NT2/D1 (cell line): ENCODE results near the gene CELF2.

ENCODE experiments used
- DNase-seq: peaks from one replicate; pipeline ENCODE4 v3.0.0-alpha.2; 2011; ENCODE audit warnings: low read depth, low spot score
- H3K27me3 ChIP-seq: 2 replicates; pipeline ENCODE4 v1.6.0; 2011; ENCODE audit warnings: mild to moderate bottlenecking; ENCODE audit not compliant: insufficient read length, insufficient read depth
- H3K36me3 ChIP-seq: 2 replicates; pipeline ENCODE4 v1.6.1; 2011; ENCODE audit warnings: mild to moderate bottlenecking, low read length, mixed read lengths; ENCODE audit not compliant: insufficient read depth, insufficient read length
- H3K4me1 ChIP-seq: 2 replicates; pipeline ENCODE4 v1.5.1; 2011; ENCODE audit not compliant: insufficient read depth, insufficient read length
- H3K4me3 ChIP-seq: 2 replicates; pipeline ENCODE4 v1.5.1; 2011; ENCODE audit warnings: low read depth; ENCODE audit not compliant: insufficient read length
- H3K9ac ChIP-seq: 2 replicates; pipeline ENCODE4 v1.6.0; 2011; ENCODE audit warnings: low read depth; ENCODE audit not compliant: insufficient read length
- H3K9me3 ChIP-seq: 2 replicates; pipeline ENCODE4 v1.5.1; 2011; ENCODE audit warnings: mild to moderate bottlenecking, low read length; ENCODE audit not compliant: insufficient read depth
- SUZ12 ChIP-seq: IDR thresholded peaks from 2 replicates; pipeline ENCODE4 v1.6.1; 2011; ENCODE audit not compliant: insufficient read length, insufficient read depth; ENCODE audit errors: extremely low read depth
- YY1 ChIP-seq: IDR thresholded peaks from 2 replicates; pipeline ENCODE4 v1.6.1; 2011; ENCODE audit not compliant: insufficient read length, insufficient read depth
- ZNF274 ChIP-seq: IDR thresholded peaks from 2 replicates; pipeline ENCODE4 v1.6.1; 2011; ENCODE audit warnings: mild to moderate bottlenecking, low read depth, low read length

Gene CELF2

DNA sequence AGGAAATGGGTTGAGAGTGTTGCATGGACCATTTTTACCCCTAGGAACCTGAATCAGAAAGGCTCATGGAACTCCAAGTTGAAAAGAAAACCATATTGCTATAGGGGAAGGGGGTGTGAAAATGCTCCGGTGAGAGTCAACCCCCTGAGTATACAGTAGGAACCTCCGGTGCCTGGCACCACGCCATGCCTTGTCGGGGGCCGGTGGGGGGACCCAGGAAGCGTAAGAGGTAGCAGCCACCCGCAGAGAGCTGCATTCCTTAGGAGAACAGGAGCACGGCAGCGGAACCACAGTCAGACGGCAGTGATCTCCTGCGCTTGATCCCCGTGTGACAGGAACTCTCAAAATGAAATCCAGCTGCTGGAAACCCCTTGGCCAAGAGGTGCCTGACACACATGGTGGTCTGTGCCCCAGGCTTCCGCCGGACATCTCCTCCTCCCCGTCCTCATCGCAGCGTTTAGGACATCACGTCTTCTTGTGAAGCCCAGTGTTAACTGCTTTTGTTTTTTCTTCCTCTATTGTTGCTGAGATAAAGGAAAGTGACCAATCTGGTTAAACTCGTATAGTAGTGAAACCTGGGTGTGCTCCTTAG is 186.8 kb downstream of the CELF2 start:
- no peak for DNase-seq
- Histone ChIP-seq H3K9me3 (no peaks in the 10 kb centered on the region), H3K27me3 (no peaks in the 10 kb centered on the region), H3K9ac (no peak overlapping the region), H3K36me3 (no peaks in the 10 kb centered on the region), H3K4me1 (no peaks in the 10 kb centered on the region), H3K4me3 (no peak overlapping the region)
- no peak for TF ChIP-seq SUZ12
- no peak for TF ChIP-seq YY1

DNA sequence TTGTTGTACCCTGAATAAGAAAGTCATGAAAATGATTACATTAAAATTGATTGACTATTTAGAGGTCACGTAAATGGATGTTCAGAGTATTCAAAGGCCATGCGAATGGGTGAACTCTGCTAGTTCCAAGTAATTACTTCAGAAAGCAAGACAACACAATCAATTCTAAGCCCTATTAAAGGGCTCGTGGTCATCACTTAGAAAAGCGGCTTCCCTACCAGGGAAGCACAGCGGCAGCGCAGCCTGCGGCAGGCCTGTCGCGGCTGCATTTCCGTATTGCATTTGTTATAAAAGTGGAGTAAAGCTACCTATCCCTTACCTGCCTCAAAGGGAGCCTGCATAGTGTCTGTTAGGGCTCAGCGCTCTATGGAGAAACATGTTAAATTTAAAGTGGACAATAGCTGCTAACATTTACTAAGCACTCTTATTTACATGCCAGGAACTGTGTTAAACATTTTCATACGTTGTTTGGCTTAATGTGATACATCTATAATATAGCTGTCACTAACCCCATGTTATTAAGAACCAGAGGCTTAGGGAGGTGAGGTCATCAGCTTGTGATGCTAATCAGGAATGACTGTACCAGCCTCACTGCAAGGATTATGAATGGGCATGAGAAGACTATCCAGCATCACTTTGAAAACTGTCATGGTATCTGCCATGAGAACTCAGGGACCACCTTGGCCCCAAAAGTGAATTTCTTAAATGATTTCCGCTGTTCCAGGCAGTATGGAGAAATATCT is 187.5 kb downstream of the CELF2 start:
- Histone ChIP-seq H3K9me3 (no peaks in the 10 kb centered on the region), H3K27me3 (no peaks in the 10 kb centered on the region), H3K4me1 (no peaks in the 10 kb centered on the region), H3K36me3 (no peaks in the 10 kb centered on the region), H3K4me3 (no peak overlapping the region), H3K9ac (no peak overlapping the region)
- TF ChIP-seq SUZ12 (no peak), YY1 (no peak), ZNF274 (no peak)
- no peak for DNase-seq

- no peaks in the 10 kb centered on the region for H3K36me3 ChIP-seq
- no peaks in the 10 kb centered on the region for H3K4me1 ChIP-seq
- H3K27me3 ChIP-seq = no peaks in the 10 kb centered on the region
- TF ChIP-seq YY1 = no peak
- TF ChIP-seq SUZ12 = no peak
- DNase-seq = no peak
- H3K9ac ChIP-seq = no peak overlapping the region
- no peaks in the 10 kb centered on the region for H3K9me3 ChIP-seq
- no peak overlapping the region for H3K4me3 ChIP-seq
Measured at GRCh38 chr10:11206676-11207559, 189.2 kb downstream of the CELF2 start.

GRCh38 chr10:11207560-11207844 is 189.8 kb downstream of the CELF2 start:
- Histone ChIP-seq H3K9ac (no peak overlapping the region), H3K27me3 (no peaks in the 10 kb centered on the region), H3K4me1 (no peaks in the 10 kb centered on the region), H3K36me3 (no peaks in the 10 kb centered on the region), H3K4me3 (no peak overlapping the region), H3K9me3 (no peaks in the 10 kb centered on the region)
- TF ChIP-seq SUZ12 (no peak), ZNF274 (no peak), YY1 (no peak)
- DNase-seq = no peak

GRCh38 chr10:11208243-11208642 is 190.6 kb downstream of the CELF2 start:
- H3K36me3 ChIP-seq = no peaks in the 10 kb centered on the region
- TF ChIP-seq YY1 (no peak), ZNF274 (no peak), SUZ12 (no peak)
- DNase-seq = no peak
- no peak overlapping the region for H3K4me3 ChIP-seq
- no peaks in the 10 kb centered on the region for H3K9me3 ChIP-seq
- H3K4me1 ChIP-seq = no peaks in the 10 kb centered on the region
- no peak overlapping the region for H3K9ac ChIP-seq
- H3K27me3 ChIP-seq = no peaks in the 10 kb centered on the region

- Histone ChIP-seq H3K27me3 (no peaks in the 10 kb centered on the region), H3K4me1 (no peaks in the 10 kb centered on the region), H3K4me3 (no peak overlapping the region), H3K9ac (no peak overlapping the region), H3K36me3 (no peaks in the 10 kb centered on the region), H3K9me3 (no peaks in the 10 kb centered on the region)
- TF ChIP-seq SUZ12 = no peak
- TF ChIP-seq YY1 = no peak
- no peak for TF ChIP-seq ZNF274
- DNase-seq = no peak
Measured at GRCh38 chr10:11208908-11209829, 191.5 kb downstream of the CELF2 start.

- H3K27me3 ChIP-seq = no peaks in the 10 kb centered on the region
- no peak for DNase-seq
- no peaks in the 10 kb centered on the region for H3K4me1 ChIP-seq
- no peak overlapping the region for H3K4me3 ChIP-seq
- H3K36me3 ChIP-seq = no peaks in the 10 kb centered on the region
- H3K9me3 ChIP-seq = no peaks in the 10 kb centered on the region
- no peak overlapping the region for H3K9ac ChIP-seq
- no peak for TF ChIP-seq YY1
- TF ChIP-seq ZNF274 = no peak
- TF ChIP-seq SUZ12 = no peak
Measured at GRCh38 chr10:11209830-11210181, 192.1 kb downstream of the CELF2 start.
